CD4-positive, alpha-beta T cell treated with Interleukin-15 for 1 hour (primary cell): ENCODE data around the gene APOC1.

Experiments used
- DNase-seq: peaks from one replicate; pipeline ENCODE4 v3.0.0-alpha.2; 2020

APOC1 gene

DNA sequence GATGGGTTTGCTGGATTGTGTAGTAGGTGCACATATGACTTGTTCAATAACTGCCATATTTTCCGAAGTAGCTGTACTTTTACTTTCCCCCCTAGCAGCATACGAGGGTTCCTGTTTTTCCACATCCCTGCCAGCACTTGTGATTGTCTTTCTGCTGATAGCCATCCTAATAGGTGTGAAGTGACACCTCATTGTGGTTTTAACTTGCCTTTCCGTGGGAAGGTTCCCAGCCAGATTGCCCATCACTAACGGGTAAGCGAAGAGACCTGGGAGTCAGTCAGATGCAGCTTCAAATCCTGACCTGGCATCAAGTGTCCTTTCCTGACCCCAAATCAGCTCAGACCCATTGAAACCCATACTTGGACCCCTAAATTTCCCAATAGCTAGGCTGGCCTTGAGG lies 45.3 kb downstream of the APOC1 start:
- DNase-seq: no peak

DNA sequence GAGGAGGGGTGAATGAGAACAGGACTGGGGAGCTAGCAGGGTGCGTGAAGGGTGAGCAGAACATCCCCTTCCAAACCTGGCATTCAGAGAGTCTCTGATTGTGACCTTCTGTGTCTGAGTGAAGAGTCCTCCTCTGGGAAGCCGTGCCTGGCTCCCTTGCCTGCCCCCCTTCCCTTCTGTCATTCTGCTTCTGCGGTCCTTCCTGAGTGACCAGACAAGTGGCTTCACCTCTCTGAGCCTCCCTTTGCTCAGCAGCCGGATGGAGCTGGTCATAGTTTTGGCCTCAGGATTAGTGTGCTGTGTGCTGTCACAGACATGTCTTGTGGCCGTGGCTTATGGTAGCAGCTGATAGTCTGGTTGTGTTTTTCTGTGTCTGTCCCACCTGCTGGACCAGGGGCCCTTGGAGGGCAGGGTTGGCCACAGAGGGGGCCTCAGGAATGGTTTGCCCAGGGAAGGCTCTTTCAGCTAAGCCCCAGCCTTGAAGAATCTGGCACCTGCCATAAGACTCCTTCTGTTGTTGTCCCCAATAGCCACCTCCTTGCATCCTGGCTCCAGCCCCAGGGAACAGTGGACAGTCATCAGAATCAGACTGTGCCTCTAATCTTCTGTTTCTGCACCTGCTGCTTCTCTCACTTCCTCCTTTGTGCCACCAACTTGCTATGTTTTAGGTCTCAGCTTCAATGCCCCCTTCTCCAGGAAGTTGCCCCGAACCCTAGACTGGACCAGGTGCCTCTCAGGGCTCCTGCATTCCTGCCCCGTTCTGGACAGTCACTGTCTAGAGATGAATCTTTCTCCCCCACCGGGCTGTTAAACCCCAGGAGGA lies 46.7 kb downstream of the APOC1 start:
- peak; percentile 25 for DNase-seq

DNA sequence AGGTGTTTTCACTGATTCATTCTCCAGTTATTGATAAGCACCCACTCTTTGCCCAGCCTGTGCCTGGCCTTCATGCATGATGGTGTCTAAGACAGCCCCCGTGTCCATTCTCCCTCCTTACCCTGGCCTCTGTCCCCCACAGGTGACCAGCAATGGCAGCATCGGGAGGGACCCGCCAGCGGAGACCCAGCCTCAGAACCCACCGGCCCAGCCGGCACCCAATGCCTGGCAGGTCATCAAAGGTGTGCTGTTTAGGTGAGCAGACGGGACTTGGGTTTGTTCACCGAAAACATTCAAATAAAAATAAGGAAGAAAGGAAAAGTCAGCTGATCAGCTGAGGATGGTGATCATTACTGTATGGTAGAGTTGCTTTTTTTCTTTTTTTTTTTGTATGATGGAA lies 47.4 kb downstream of the APOC1 start:
- no peak for DNase-seq

DNA sequence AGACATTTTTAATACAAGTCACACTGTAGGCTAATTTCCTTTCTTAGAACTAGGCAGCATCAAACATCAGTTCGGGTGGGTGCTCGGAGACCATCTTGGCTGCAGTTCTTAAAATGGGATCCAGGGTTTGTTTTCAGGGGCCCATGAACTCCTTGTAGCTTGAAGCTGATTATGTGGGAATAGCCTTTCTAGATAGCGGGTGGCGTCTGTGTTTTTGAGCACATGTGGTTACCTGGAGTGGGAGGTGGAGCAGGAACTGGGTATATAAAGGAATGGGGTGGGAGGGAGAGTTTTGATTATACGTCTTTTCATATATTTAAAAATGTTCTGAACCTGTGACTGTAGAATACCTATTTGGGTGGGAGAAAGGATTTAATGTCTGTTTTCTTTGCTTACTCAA lies 53.7 kb downstream of the APOC1 start:
- DNase-seq: no peak

DNA sequence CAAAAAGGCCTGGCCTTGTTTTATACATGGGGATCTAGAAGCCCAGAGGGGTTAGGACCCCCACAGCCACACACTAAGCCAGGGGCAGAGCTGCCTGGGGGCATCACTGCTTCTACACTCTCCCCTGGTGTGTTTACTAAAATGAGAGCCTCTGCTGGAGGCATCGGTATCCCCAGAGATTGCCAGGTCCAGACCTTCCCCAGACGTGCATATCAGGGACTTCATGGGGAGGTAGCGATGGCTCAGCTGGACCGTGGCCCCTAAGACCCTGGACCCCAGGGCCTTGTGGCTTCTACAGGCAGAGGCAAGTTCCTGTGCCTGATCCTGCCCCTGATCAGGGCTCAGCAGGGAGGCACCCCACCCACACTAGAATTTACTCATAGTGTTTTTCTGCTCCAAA lies 54.3 kb downstream of the APOC1 start:
- DNase-seq: no peak
